DMS153 (cell line): Measurements from ENCODE around the gene TRAPPC1.
A peak's percentile ranks its signal among the peaks of the same experiment; 100 is the strongest.
"Not testable (repeated sequence)": the region's sequence is repeated elsewhere in the genome, so short reads cannot be mapped to it uniquely, and the experiment has no call there.

Experiments used
- DNase-seq: peaks from one replicate; lab custom pipeline; 2025; lab: John Stamatoyannopoulos, UW

TRAPPC1 gene

GRCh38 chr17:7931709-7932482, at the start of gene TRAPPC1, which contains the start of gene CNTROB:
Gene TRAPPC1, minus strand, starts transcription at chr17:7931946. Its CDS starts 117 bp downstream, at chr17:7931829.
Gene CNTROB, plus strand, starts transcription at chr17:7932206. Its CDS starts 874 bp downstream, at chr17:7933080.
- peak; percentile 92 for DNase-seq

- DNase-seq: no peak
Measured at GRCh38 chr17:7977805-7978204, 46.1 kb upstream of the TRAPPC1 start.

GRCh38 chr17:7977039-7977438, 45.3 kb upstream of the TRAPPC1 start:
- DNase-seq: no peak

- no peak for DNase-seq
Measured at GRCh38 chr17:7974638-7975131, 42.9 kb upstream of the TRAPPC1 start.

- DNase-seq: no peak
Measured at GRCh38 chr17:7972131-7972785, 40.5 kb upstream of the TRAPPC1 start.

- DNase-seq: no peak
Measured at GRCh38 chr17:7971651-7972050, 39.9 kb upstream of the TRAPPC1 start.

GRCh38 chr17:7969433-7969832, 37.7 kb upstream of the TRAPPC1 start:
- no peak for DNase-seq

GRCh38 chr17:7967751-7968150, 36.0 kb upstream of the TRAPPC1 start:
- no peak for DNase-seq

GRCh38 chr17:7961421-7961820, 29.7 kb upstream of the TRAPPC1 start:
- DNase-seq: no peak

- no peak for DNase-seq
Measured at GRCh38 chr17:7959503-7960253, 27.9 kb upstream of the TRAPPC1 start.

GRCh38 chr17:7956228-7956965, 24.7 kb upstream of the TRAPPC1 start:
- DNase-seq: no peak

GRCh38 chr17:7955414-7956227, 23.9 kb upstream of the TRAPPC1 start:
- no peak for DNase-seq

GRCh38 chr17:7953266-7953665, 21.5 kb upstream of the TRAPPC1 start:
- not testable (repeated sequence) for DNase-seq

GRCh38 chr17:7951143-7951792, 19.5 kb upstream of the TRAPPC1 start:
- no peak for DNase-seq

- no peak for DNase-seq
Measured at GRCh38 chr17:7950578-7950977, 18.8 kb upstream of the TRAPPC1 start.

- no peak for DNase-seq
Measured at GRCh38 chr17:7947651-7948050, 15.9 kb upstream of the TRAPPC1 start.

- no peak for DNase-seq
Measured at GRCh38 chr17:7946441-7946840, 14.7 kb upstream of the TRAPPC1 start.

- DNase-seq: no peak
Measured at GRCh38 chr17:7945651-7946050, 13.9 kb upstream of the TRAPPC1 start.

GRCh38 chr17:7944326-7944725, 12.6 kb upstream of the TRAPPC1 start:
- DNase-seq: no peak

- no peak for DNase-seq
Measured at GRCh38 chr17:7943291-7943690, 11.5 kb upstream of the TRAPPC1 start.
